Stomach (tissue), 4 donors: ENCODE data around the gene RTBDN.

ENCODE experiments used
- POLR2AphosphoS5 ChIP-seq, 3 donors: sonication (generic); formaldehyde crosslinking; IDR thresholded peaks; one replicate each; pipeline ENCODE4 v1.6.1; 2016; ENCODE audit warnings: antibody characterized with exemption in 3 of 3
- TF ChIP-seq, protein P1 (sequence below), 7 experiments: fragments of 450-650 bp in 4 of 7; fragments of 200-600 bp in 3 of 7; sonication (generic) in 3 of 7; IDR thresholded peaks; one replicate each; pipeline ENCODE4 v1.5.1; 2016 to 2019; ENCODE audit warnings: antibody characterized with exemption in 7 of 7, control low read depth in 2 of 7, mild to moderate bottlenecking in 1 of 7

DNA sequence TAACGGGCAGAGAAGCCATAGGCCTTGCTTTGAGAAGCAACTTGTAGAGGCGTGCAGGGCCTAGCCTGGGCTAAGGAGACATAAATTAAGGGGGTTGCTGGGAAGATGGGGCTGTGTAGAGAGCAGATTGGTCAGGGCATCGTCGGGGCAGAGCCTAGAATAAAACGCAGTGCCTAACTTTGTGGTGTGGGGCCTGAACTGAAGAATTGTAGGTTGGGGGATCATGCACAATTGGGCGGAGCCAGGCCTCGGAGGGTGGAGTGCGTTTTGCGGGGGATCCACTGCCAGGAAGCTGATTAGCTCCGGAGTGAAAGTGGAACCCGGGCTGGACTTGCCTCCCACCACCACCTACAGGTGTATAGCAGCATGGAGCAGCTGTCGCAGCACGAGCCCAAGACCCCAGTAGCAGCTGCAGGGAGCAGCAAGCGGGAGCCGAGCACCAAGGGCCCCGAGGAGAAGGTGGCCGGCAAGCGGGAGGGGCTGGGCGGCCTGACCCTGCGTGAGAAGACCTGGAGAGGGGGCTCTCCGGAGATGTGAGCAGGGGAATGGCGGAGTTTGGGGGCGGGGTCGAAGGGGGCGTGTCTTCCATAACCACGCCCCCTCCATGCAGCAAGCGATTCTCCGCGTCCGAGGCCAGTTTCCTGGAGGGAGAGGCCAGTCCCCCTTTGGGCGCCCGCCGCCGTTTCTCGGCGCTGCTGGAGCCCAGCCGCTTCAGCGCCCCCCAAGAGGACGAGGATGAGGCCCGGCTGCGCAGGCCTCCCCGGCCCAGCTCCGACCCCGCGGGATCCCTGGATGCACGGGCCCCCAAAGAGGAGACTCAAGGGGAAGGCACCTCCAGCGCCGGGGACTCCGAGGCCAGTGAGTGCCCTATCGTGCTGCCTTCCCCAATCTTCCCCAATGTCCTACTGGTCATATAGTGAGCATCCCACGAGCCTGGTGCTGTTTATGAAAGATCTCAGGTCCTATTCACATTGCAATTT is 33.0 kb upstream of the RTBDN start:
- TF ChIP-seq, protein P1, sequence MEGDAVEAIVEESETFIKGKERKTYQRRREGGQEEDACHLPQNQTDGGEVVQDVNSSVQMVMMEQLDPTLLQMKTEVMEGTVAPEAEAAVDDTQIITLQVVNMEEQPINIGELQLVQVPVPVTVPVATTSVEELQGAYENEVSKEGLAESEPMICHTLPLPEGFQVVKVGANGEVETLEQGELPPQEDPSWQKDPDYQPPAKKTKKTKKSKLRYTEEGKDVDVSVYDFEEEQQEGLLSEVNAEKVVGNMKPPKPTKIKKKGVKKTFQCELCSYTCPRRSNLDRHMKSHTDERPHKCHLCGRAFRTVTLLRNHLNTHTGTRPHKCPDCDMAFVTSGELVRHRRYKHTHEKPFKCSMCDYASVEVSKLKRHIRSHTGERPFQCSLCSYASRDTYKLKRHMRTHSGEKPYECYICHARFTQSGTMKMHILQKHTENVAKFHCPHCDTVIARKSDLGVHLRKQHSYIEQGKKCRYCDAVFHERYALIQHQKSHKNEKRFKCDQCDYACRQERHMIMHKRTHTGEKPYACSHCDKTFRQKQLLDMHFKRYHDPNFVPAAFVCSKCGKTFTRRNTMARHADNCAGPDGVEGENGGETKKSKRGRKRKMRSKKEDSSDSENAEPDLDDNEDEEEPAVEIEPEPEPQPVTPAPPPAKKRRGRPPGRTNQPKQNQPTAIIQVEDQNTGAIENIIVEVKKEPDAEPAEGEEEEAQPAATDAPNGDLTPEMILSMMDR (IDR thresholded peaks at IDR 0.05), result no peak
- TF ChIP-seq POLR2AphosphoS5 (IDR thresholded peaks at IDR 0.05), result no peak
